H1 (cell line): Measurements from ENCODE around the gene TBX3. TPM values are rescaled to one million over a fixed set of nuclear protein-coding genes. Genes with fewer than 3 reads are reported as not detected.
A peak's percentile ranks its signal among the peaks of the same experiment; 100 is the strongest.

Source experiments
- CTCF ChIA-PET: fragments of 300-600 bp; sonication (Branson Sonifier 250); formaldehyde crosslinking; loops from one replicate; lab custom pipeline; 2021; ENCODE audit not compliant: partially characterized antibody; lab: Charles Lee
- POLR2A ChIA-PET: fragments of 300-600 bp; sonication (Branson Sonifier 250); formaldehyde crosslinking; loops from one replicate; lab custom pipeline; 2021; ENCODE audit warnings: inconsistent platforms; ENCODE audit not compliant: partially characterized antibody; lab: Charles Lee
- DNase-seq, 2 experiments: peaks; one replicate each; pipeline versions ENCODE4 v3.0.0 to v3.0.0-alpha.2; 2010 to 2022; ENCODE audit warnings: low spot score in 2 of 2, low read depth in 1 of 2, mixed read lengths in 1 of 2
- FAIRE-seq: peaks from 2 replicates; lab custom pipeline; 2011; peaks lifted over from hg19 to GRCh38; lab: Jason Lieb, UNC
- H2AFZ ChIP-seq: 2 replicates; pipeline ENCODE4 v1.8.1; 2012; ENCODE audit warnings: low read length, inconsistent platforms
- H2AK5ac ChIP-seq: 2 replicates; pipeline ENCODE4 v1.6.1; 2013; ENCODE audit warnings: low read depth, low read length
- H2BK120ac ChIP-seq: replicated peaks from 2 replicates; pipeline ENCODE3; 2013; ENCODE audit warnings: low read depth, low read length, inconsistent platforms
- H2BK12ac ChIP-seq: 2 replicates; pipeline ENCODE4 v1.6.1; 2013; ENCODE audit warnings: low read depth, low read length
- H2BK15ac ChIP-seq: 2 replicates; pipeline ENCODE4 v1.6.1; 2013; ENCODE audit warnings: low read length
- H2BK20ac ChIP-seq: 2 replicates; pipeline ENCODE4 v1.6.1; 2013; ENCODE audit warnings: low read length
- H2BK5ac ChIP-seq: 2 replicates; pipeline ENCODE4 v1.6.1; 2013; ENCODE audit warnings: low read depth, low read length
- H3K14ac ChIP-seq: 2 replicates; pipeline ENCODE4 v1.6.1; 2013; ENCODE audit warnings: inconsistent platforms; ENCODE audit not compliant: insufficient read length
- H3K18ac ChIP-seq: 2 replicates; pipeline ENCODE4 v1.6.1; 2013; ENCODE audit warnings: low read length; ENCODE audit errors: extremely low read depth
- H3K23ac ChIP-seq: 2 replicates; pipeline ENCODE4 v1.6.1; 2013; ENCODE audit warnings: inconsistent platforms; ENCODE audit not compliant: insufficient read length
- H3K23me2 ChIP-seq: 2 replicates; pipeline ENCODE4 v1.6.1; 2013; ENCODE audit warnings: low read depth, low read length
- H3K27ac ChIP-seq: 2 replicates; pipeline ENCODE4 v1.6.1; 2011; ENCODE audit warnings: low read depth, low read length, inconsistent platforms
- H3K27me3 ChIP-seq, 4 experiments: replicated peaks in 1 of 4; 1 replicate in 1 of 4; 2 replicates in 3 of 4; pipeline versions ENCODE4 v1.6.1 to v1.8.1; 2011 to 2013; ENCODE audit warnings: low read length in 3 of 4, mild to moderate bottlenecking in 3 of 4, inconsistent platforms in 2 of 4, mixed read lengths in 2 of 4, moderate library complexity in 1 of 4; ENCODE audit not compliant: control insufficient read depth in 3 of 4, insufficient read depth in 3 of 4; ENCODE audit errors: extremely low read depth in 1 of 4
- H3K36me3 ChIP-seq, 4 experiments: 2 replicates each; pipeline versions ENCODE4 v1.6.1 to v1.8.1; 2011 to 2013; ENCODE audit warnings: mild to moderate bottlenecking in 4 of 4, low read length in 3 of 4, moderate library complexity in 2 of 4, control low read depth in 1 of 4, inconsistent platforms in 1 of 4; ENCODE audit not compliant: insufficient read depth in 4 of 4, control insufficient read depth in 2 of 4
- H3K4ac ChIP-seq: replicated peaks from 2 replicates; pipeline ENCODE3; 2013; ENCODE audit warnings: low read length, low read depth, mixed read lengths, inconsistent platforms; ENCODE audit not compliant: insufficient read length
- H3K4me1 ChIP-seq, 4 experiments: replicated peaks in 1 of 4; 1 replicate in 1 of 4; 2 replicates in 3 of 4; pipeline versions ENCODE4 v1.6.1 to v1.8.1; 2011 to 2013; ENCODE audit warnings: low read length in 3 of 4, inconsistent platforms in 2 of 4, mixed read lengths in 1 of 4; ENCODE audit not compliant: insufficient read depth in 4 of 4, control insufficient read depth in 3 of 4
- H3K4me2 ChIP-seq, 2 experiments: 2 replicates each; pipeline versions ENCODE4 v1.6.1 to v1.8.1; 2011 to 2013; ENCODE audit warnings: low read depth in 2 of 2, low read length in 2 of 2, control low read depth in 1 of 2, inconsistent platforms in 1 of 2, mild to moderate bottlenecking in 1 of 2; ENCODE audit not compliant: insufficient read depth in 1 of 2
- H3K4me3 ChIP-seq, 4 experiments: fragments of 200-600, 300-600 bp in 1 of 4; sonication (generic), shearing (Covaris generic), sonication (Bioruptor Twin) in 1 of 4; 2 replicates each; pipeline versions ENCODE4 v1.5.1 to v1.8.1; 2011 to 2016; ENCODE audit warnings: low read length in 4 of 4, low read depth in 3 of 4, control low read depth in 2 of 4, inconsistent platforms in 2 of 4, mild to moderate bottlenecking in 2 of 4, mixed read lengths in 1 of 4, moderate library complexity in 1 of 4; ENCODE audit not compliant: insufficient read depth in 2 of 4; ENCODE audit errors: extremely low read depth in 1 of 4
- H3K56ac ChIP-seq: replicated peaks from 2 replicates; pipeline ENCODE3; 2013; ENCODE audit warnings: low read depth, mild to moderate bottlenecking, mixed read lengths, low read length, inconsistent platforms; ENCODE audit not compliant: insufficient read length
- H3K79me1 ChIP-seq: 2 replicates; pipeline ENCODE4 v1.6.1; 2013; ENCODE audit warnings: low read depth, low read length, control low read depth
- H3K79me2 ChIP-seq, 2 experiments: 2 replicates each; pipeline versions ENCODE4 v1.6.1 to v1.8.1; 2012 to 2013; ENCODE audit warnings: low read length in 2 of 2, mild to moderate bottlenecking in 2 of 2, inconsistent platforms in 1 of 2; ENCODE audit not compliant: insufficient read depth in 2 of 2, control insufficient read depth in 1 of 2
- H3K9ac ChIP-seq, 4 experiments: replicated peaks in 1 of 4; 1 replicate in 1 of 4; 2 replicates in 3 of 4; pipeline versions ENCODE4 v1.6.1 to v1.8.1; 2011 to 2013; ENCODE audit warnings: low read depth in 3 of 4, low read length in 3 of 4, control low read depth in 2 of 4, mild to moderate bottlenecking in 2 of 4, moderate library complexity in 2 of 4, inconsistent platforms in 1 of 4; ENCODE audit errors: extremely low read depth in 1 of 4
- H3K9me3 ChIP-seq, 2 experiments: 2 replicates each; pipeline versions ENCODE4 v1.6.1 to v1.8.1; 2012 to 2013; ENCODE audit warnings: mild to moderate bottlenecking in 2 of 2, moderate library complexity in 2 of 2, control low read depth in 1 of 2, inconsistent platforms in 1 of 2, low read depth in 1 of 2, low read length in 1 of 2, mixed read lengths in 1 of 2; ENCODE audit not compliant: insufficient read depth in 2 of 2
- H4K20me1 ChIP-seq, 2 experiments: replicated peaks in 1 of 2; 2 replicates each; pipeline versions ENCODE3 to v1.8.1; 2011 to 2013; ENCODE audit warnings: inconsistent platforms in 2 of 2, low read length in 2 of 2, mild to moderate bottlenecking in 1 of 2; ENCODE audit not compliant: insufficient read depth in 2 of 2, control insufficient read depth in 1 of 2
- H4K5ac ChIP-seq: 2 replicates; pipeline ENCODE4 v1.6.1; 2013; ENCODE audit warnings: low read length, low read depth, mixed read lengths, inconsistent platforms; ENCODE audit not compliant: insufficient read length
- H4K8ac ChIP-seq: 2 replicates; pipeline ENCODE4 v1.8.0; 2013; ENCODE audit warnings: mild to moderate bottlenecking, moderate library complexity, low read length, inconsistent platforms; ENCODE audit not compliant: insufficient read depth; ENCODE audit errors: extremely low read depth
- H4K91ac ChIP-seq: replicated peaks from 2 replicates; pipeline ENCODE3; 2013; ENCODE audit warnings: low read length, mixed read lengths, inconsistent platforms; ENCODE audit not compliant: insufficient read length
- CTCF ChIP-seq, 3 experiments: IDR thresholded peaks; 1 replicate in 2 of 3; 2 replicates in 1 of 3; pipeline versions ENCODE4 v1.5.1 to v1.6.1; 2011; ENCODE audit warnings: low read length in 3 of 3, mild to moderate bottlenecking in 3 of 3, inconsistent platforms in 2 of 3, low read depth in 1 of 3, moderate library complexity in 1 of 3; ENCODE audit not compliant: insufficient read depth in 1 of 3; ENCODE audit errors: control extremely low read depth in 1 of 3
- KDM1A ChIP-seq: fragments of 200-600, 300-600 bp; sonication (generic); IDR thresholded peaks from 2 replicates; pipeline ENCODE4 v1.7.1; 2016; ENCODE audit warnings: mild to moderate bottlenecking, low read length, borderline replicate concordance
- POLR2AphosphoS5 ChIP-seq: IDR thresholded peaks from 2 replicates; pipeline ENCODE4 v1.6.1; 2011; ENCODE audit warnings: low read depth, low read length
- TAF1 ChIP-seq: IDR thresholded peaks from 2 replicates; pipeline ENCODE4 v1.6.1; 2011; ENCODE audit warnings: mild to moderate bottlenecking, low read depth, low read length
- WGBS, 2 experiments: shearing (Covaris generic) in 1 of 2; methylation state at CpG; one replicate each; pipeline versions ENCODE4 v1.1.6 to v1.1.7; 2013 to 2015; ENCODE audit warnings: low lambda C conversion rate in 2 of 2, mixed read lengths in 2 of 2, inconsistent platforms in 1 of 2, low coverage in 1 of 2, missing lambda C conversion rate in 1 of 2; ENCODE audit not compliant: insufficient replicate concordance in 2 of 2, insufficient coverage in 1 of 2, insufficient read length in 1 of 2; ENCODE audit errors: extremely low coverage in 1 of 2, missing lambda C conversion rate in 1 of 2; 5-methylcytosine and 5-hydroxymethylcytosine counted together
- polyA plus RNA-seq, 7 experiments: library from polyadenylated mRNA; depleted of rRNA in 3 of 7; stranded (reverse) in 5 of 7; unstranded in 2 of 7; fragments of >200 nt in 5 of 7; fragments of 200-250 nt in 2 of 7; gene quantifications; 1 replicate in 5 of 7; 2 replicates in 1 of 7; 4 replicates in 1 of 7; pipeline versions ENCODE4 v1.2.1 to v1.2.3, GENCODE V29; 2011 to 2013; ENCODE audit warnings: missing spikeins in 2 of 7, mixed read lengths in 2 of 7
- total RNA-seq: library from RNA; stranded (reverse); fragmentation: NEBNext Ultra II Directional; extraction: Animal tissue kit (Norgen Biotek cat#: 25700); gene quantifications from 2 replicates; pipeline ENCODE4 v1.2.1, GENCODE V29; 2021

Gene TBX3
- total and polyA plus RNA-seq, 2 of the 8 experiments (the other 6 are each of a cell fraction or from before 2014, with no cell fraction given): 0.09 to 1.0 TPM

- peak overlapping the region; percentile 48 to 65 for H3K4me2 ChIP-seq
Observed at GRCh38 chr12:114673901-114674250, 10.1 kb downstream of the TBX3 start.

More at GRCh38 chr12:114673901-114674250, 10.1 kb downstream of the TBX3 start:
- no peak overlapping the region; the same call in 1 of the 2 replicates for H2AK5ac ChIP-seq
- no peak overlapping the region for H3K56ac ChIP-seq
- H3K9me3 ChIP-seq: no peaks in the 10 kb centered on the region
- no peak for FAIRE-seq
- no peak overlapping the region for H2BK120ac ChIP-seq
- H3K27me3 ChIP-seq: peaks cover 72 to 99% (median 95%) of the 10 kb centered on the region in 4 experiments
- H4K91ac ChIP-seq: peak overlapping the region; percentile 44
- peak overlapping the region; percentile 70; the same call in 1 of the 2 replicates for H4K8ac ChIP-seq
- CTCF ChIA-PET: interaction anchor here (0.8 to 2.7 kb wide), 6 partner anchors 10 to 958 kb away, joined by 3 to 15 read pairs (median 5); partner anchors contain the start of gene TBX3
- peaks cover 14 to 45% (median 23%) of the 10 kb centered on the region in 4 experiments for H3K4me1 ChIP-seq
- H3K4me3 ChIP-seq: peak overlapping the region in 2 of 4 experiments; percentile 23 to 48; a peak in 3 of 8 replicates
- no peak overlapping the region for H3K23ac ChIP-seq
- DNase-seq: no peak
- no peak overlapping the region for H2AFZ ChIP-seq
- no peaks in the 10 kb centered on the region for H3K79me1 ChIP-seq
- WGBS, 2 experiments: 13% methylated on average over 12 of the region's 12 CpGs; no CpG with 5 or more reads in 1 of the 2 experiments
- H2BK5ac ChIP-seq: no peak overlapping the region
- H3K36me3 ChIP-seq: no peaks in the 10 kb centered on the region
- H2BK20ac ChIP-seq: peak overlapping the region; percentile 72; the same call in 1 of the 2 replicates
- no peak overlapping the region for H2BK15ac ChIP-seq
- no peak overlapping the region for H3K14ac ChIP-seq
- no peak overlapping the region for H3K18ac ChIP-seq
- no peaks in the 10 kb centered on the region for H3K79me2 ChIP-seq
- H3K27ac ChIP-seq: no peak overlapping the region
- peaks cover 6 to 11% of the 10 kb centered on the region in 2 experiments for H4K20me1 ChIP-seq
- POLR2A ChIA-PET: interaction anchor here (1.0 to 5.9 kb wide), 4 partner anchors 9 to 23 kb away, joined by 3 to 45 read pairs (median 6); partner anchors contain the start of gene TBX3
- H4K5ac ChIP-seq: no peak overlapping the region
- peaks cover 8% of the 10 kb centered on the region; the same call in 1 of the 2 replicates for H3K23me2 ChIP-seq
- no peak overlapping the region for H3K9ac ChIP-seq
- H2BK12ac ChIP-seq: peak overlapping the region; percentile 96; the same call in 1 of the 2 replicates
- TF ChIP-seq CTCF (IDR thresholded peaks at IDR 0.05; ENCODE audit: control extremely low read depth in 1 of 3, insufficient read depth in 1 of 3, low read depth in 1 of 3, low read length in 3 of 3) (no peak), TAF1 (no peak), POLR2AphosphoS5 (no peak), KDM1A (peak; percentile 8; the same call in 1 of the 2 replicates)
- TF ChIP-seq, all 59 proteins: peak for 1
- H3K4ac ChIP-seq: no peak overlapping the region
